Omental fat pad (tissue), 4 donors: ENCODE data around the gene MYOZ3. TPM values are rescaled to one million over a fixed set of nuclear protein-coding genes. Genes with fewer than 3 reads are reported as not detected.
A peak's percentile ranks its signal among the peaks of the same experiment; 100 is the strongest.

ENCODE experiments used
- ATAC-seq: fragments of 150-250 bp; one replicate; pipeline ENCODE4 v1.9.1; 2016; ENCODE audit warnings: mild to moderate bottlenecking, moderate library complexity; ENCODE audit not compliant: low FRiP score
- DNase-seq: peaks from one replicate; pipeline ENCODE4 v3.0.0-alpha.2; 2019; ENCODE audit warnings: low spot score
- total RNA-seq, 4 donors: library from RNA; depleted of rRNA; stranded (reverse); fragments of >200 nt; gene quantifications; one replicate each; pipeline ENCODE4 v1.1.0, GENCODE V29; 2016
- TF ChIP-seq, protein P1 (sequence below), 3 donors: fragments of 450-650 bp; IDR thresholded peaks; one replicate each; pipeline ENCODE4 v1.5.1; 2016 to 2017; ENCODE audit warnings: antibody characterized with exemption in 3 of 3, mild to moderate bottlenecking in 3 of 3, moderate library complexity in 2 of 3

The MYOZ3 gene, protein sequence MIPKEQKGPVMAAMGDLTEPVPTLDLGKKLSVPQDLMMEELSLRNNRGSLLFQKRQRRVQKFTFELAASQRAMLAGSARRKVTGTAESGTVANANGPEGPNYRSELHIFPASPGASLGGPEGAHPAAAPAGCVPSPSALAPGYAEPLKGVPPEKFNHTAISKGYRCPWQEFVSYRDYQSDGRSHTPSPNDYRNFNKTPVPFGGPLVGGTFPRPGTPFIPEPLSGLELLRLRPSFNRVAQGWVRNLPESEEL
- total RNA-seq, result 1 to 10 TPM in 1 of 4 donors, under 1 TPM in 2, not detected in 1; 0.28 to 1.7 (median 0.56) TPM

DNA sequence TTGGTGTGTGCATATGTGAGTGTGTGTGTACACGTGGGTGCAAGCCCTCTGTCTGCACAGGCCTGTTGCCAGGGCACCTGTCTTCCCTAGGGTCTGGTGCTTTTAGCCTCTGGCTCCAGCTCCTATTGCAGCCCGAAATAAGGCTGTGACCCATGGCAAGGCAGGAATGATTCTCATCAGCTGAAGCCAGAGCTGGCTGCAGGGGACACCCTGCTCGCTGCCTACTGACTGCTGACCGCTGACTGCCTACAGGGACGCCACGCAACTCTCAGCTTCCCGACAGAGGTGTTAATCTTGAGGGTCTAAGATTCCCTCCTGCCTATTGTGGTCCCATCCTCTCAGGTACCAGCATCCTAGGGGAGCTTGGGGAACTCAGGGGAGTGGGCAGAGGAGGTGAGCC, at the start of gene MYOZ3:
TSS of gene MYOZ3 (plus strand) at position 166 of the 400 bp plus-strand sequence. CDS start 1,691 bp downstream, outside the sequence.
- TF ChIP-seq, protein P1, sequence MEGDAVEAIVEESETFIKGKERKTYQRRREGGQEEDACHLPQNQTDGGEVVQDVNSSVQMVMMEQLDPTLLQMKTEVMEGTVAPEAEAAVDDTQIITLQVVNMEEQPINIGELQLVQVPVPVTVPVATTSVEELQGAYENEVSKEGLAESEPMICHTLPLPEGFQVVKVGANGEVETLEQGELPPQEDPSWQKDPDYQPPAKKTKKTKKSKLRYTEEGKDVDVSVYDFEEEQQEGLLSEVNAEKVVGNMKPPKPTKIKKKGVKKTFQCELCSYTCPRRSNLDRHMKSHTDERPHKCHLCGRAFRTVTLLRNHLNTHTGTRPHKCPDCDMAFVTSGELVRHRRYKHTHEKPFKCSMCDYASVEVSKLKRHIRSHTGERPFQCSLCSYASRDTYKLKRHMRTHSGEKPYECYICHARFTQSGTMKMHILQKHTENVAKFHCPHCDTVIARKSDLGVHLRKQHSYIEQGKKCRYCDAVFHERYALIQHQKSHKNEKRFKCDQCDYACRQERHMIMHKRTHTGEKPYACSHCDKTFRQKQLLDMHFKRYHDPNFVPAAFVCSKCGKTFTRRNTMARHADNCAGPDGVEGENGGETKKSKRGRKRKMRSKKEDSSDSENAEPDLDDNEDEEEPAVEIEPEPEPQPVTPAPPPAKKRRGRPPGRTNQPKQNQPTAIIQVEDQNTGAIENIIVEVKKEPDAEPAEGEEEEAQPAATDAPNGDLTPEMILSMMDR (IDR thresholded peaks at IDR 0.05), result no peak
- DNase-seq (no peak), ATAC-seq (no peak)

GRCh38 chr5:150612405-150612804, 48.6 kb upstream of the MYOZ3 start:
- TF ChIP-seq, protein P1 (IDR thresholded peaks at IDR 0.05), result no peak
- ATAC-seq, result no peak
- DNase-seq, result no peak

GRCh38 chr5:150612905-150613670, 48.0 kb upstream of the MYOZ3 start:
- DNase-seq, result no peak
- TF ChIP-seq, protein P1 (IDR thresholded peaks at IDR 0.05), result no peak
- ATAC-seq, result peak; percentile 27

- DNase-seq (no peak), ATAC-seq (no peak)
- TF ChIP-seq, protein P1 (IDR thresholded peaks at IDR 0.05), result no peak
These were observed 46.9 kb upstream of the MYOZ3 start for GRCh38 chr5:150613991-150614660.

GRCh38 chr5:150614661-150615060, 46.4 kb upstream of the MYOZ3 start:
- TF ChIP-seq, protein P1 (IDR thresholded peaks at IDR 0.05), result no peak
- ATAC-seq (no peak), DNase-seq (no peak)

DNA sequence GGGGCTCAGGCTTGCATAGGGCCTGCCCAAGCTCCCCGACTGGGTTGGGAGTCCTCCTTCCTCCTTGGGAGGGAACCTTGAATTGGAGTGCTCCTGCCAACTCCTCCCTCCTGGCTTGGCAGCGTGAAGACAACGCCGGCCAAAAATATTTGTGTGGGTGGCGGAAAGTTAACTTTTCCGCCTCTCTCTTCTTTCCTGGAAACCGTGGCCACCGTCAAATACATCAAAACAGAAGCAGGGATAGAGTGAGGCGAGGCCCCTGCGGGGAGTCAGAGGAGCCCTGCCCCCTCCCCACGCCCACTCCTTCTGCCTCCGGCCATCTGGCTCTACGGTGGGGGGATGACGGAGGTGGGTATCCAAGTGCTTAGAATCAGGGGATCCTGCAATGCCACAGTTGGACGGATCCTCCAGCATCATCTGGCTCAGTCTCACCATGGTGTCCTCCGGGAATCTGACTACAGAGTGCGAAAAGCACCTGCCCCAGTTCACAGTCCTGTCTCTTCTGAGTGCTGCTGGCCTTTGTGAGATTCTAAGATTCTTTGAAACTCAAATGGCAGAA, 45.8 kb upstream of the MYOZ3 start:
- no peak for DNase-seq
- TF ChIP-seq, protein P1 (IDR thresholded peaks at IDR 0.05), result no peak
- peak; percentile 54 for ATAC-seq
